Measurements from ENCODE around the gene CAPN13. TPM values are rescaled to one million over a fixed set of nuclear protein-coding genes. Genes with fewer than 3 reads are reported as not detected.

Gene CAPN13
- total and polyA plus RNA-seq, 10 of the 15 experiments (the other 5 are each of a cell fraction or from before 2014, with no cell fraction given) = 0.03 to 0.10 (median 0.06) TPM; not detected in 7

DNA sequence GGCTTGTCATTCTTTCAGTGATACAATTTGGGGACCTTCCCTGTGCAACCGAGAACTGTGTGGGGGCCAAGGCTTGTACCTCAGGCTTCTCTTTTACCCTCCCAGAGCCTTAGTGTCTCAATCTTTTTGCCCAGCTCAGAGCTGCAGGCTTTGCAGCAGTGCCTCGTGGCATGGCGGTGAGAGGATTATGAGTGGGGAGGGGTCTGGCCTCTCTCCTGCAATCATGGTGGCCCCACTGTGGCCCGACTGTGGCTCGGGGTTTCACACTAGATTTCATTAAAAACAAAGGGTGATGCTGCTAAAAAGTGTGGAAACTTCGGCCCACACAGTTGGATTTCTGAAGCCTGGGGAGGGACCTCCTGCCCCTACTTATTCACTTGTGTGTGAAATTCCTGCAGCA is 75.5 kb downstream of the CAPN13 start:
- TF ChIP-seq LARP7 (IDR thresholded peaks at IDR 0.05) (no peak), MXI1 (IDR thresholded peaks at IDR 0.05; ENCODE audit: low read depth, low read length) (no peak), POLR2AphosphoS2 (IDR thresholded peaks at IDR 0.05; ENCODE audit: low read depth, low read length) (no peak), KLF5 (IDR thresholded peaks at IDR 0.05; ENCODE audit: partially characterized antibody) (no peak), POLR2AphosphoS5 (IDR thresholded peaks at IDR 0.05; ENCODE audit: low read length) (no peak), ZBTB11 (CRISPR knock-in tag; IDR thresholded peaks at IDR 0.05) (no peak), HSF1 (IDR thresholded peaks at IDR 0.05; ENCODE audit: low read depth, low read length) (no peak), IRF4 (IDR thresholded peaks at IDR 0.05; ENCODE audit: low read depth, low read length) (no peak), SUZ12 (IDR thresholded peaks at IDR 0.05; ENCODE audit: unreplicated experiment) (no peak)
- TF ChIP-seq, protein P1, sequence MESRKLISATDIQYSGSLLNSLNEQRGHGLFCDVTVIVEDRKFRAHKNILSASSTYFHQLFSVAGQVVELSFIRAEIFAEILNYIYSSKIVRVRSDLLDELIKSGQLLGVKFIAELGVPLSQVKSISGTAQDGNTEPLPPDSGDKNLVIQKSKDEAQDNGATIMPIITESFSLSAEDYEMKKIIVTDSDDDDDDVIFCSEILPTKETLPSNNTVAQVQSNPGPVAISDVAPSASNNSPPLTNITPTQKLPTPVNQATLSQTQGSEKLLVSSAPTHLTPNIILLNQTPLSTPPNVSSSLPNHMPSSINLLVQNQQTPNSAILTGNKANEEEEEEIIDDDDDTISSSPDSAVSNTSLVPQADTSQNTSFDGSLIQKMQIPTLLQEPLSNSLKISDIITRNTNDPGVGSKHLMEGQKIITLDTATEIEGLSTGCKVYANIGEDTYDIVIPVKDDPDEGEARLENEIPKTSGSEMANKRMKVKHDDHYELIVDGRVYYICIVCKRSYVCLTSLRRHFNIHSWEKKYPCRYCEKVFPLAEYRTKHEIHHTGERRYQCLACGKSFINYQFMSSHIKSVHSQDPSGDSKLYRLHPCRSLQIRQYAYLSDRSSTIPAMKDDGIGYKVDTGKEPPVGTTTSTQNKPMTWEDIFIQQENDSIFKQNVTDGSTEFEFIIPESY (IDR thresholded peaks at IDR 0.05) = no peak
- ChIA-PET SMC1A (ENCODE audit: uncharacterized antibody, unreplicated experiment) (interaction anchor here (0.6 kb wide), 1 partner anchor 700 kb away, joined by 3 read pairs; no protein-coding TSS in a partner anchor), POLR2A (no interaction called here), RAD21 (ENCODE audit: unreplicated experiment) (no interaction called here), CTCF (no interaction called here)
- Histone ChIP-seq H3K36me3 (ENCODE audit: control insufficient read depth in 2 of 2, insufficient read depth in 2 of 2, low read length in 1 of 2) (no peaks in the 10 kb centered on the region), H3K27me3 (replicated peaks in 1 of 2; ENCODE audit: control insufficient read depth in 2 of 2, insufficient read depth in 2 of 2, low read length in 1 of 2) (0 out of 4 replicates have a peak, but pooled peaks cover 0 to 2% of the 10 kb centered on the region in 2 experiments), H4K20me1 (ENCODE audit: control insufficient read depth, insufficient read depth) (no peaks in the 10 kb centered on the region), H3K4me1 (ENCODE audit: control insufficient read depth, insufficient read depth, low read length) (no peaks in the 10 kb centered on the region), H2AFZ (ENCODE audit: control insufficient read depth, low read depth, low read length) (no peak overlapping the region), H3K4me3 (no peak overlapping the region), H3K9ac (ENCODE audit: control insufficient read depth, insufficient read depth, low read length) (no peak overlapping the region), H3K79me2 (ENCODE audit: control insufficient read depth, insufficient read depth, low read length) (no peaks in the 10 kb centered on the region), H3K27ac (ENCODE audit: control insufficient read depth, insufficient read depth) (no peak overlapping the region), H3K4me2 (ENCODE audit: control insufficient read depth, insufficient read depth) (no peak overlapping the region), H3K9me3 (replicated peaks; ENCODE audit: control insufficient read depth, insufficient read depth, low read length) (no peaks in the 10 kb centered on the region)
- 23% methylated on average over 6 of the region's 6 CpGs for WGBS (ENCODE audit: insufficient coverage, insufficient replicate concordance, low lambda C conversion rate, missing lambda C conversion rate)
- in situ Hi-C loops (cut with MboI) (no loop called here), intact Hi-C loops (cut with micrococcal nuclease; ENCODE audit: unreplicated experiment) (no loop called here)
- ATAC-seq (no peak), FAIRE-seq (no peak), DNase-seq (ENCODE audit: low read depth, low spot score) (no peak)
- no TSS peak for BruUV-seq (replicated peaks)

Data from GM12878 (cell line).